HAP-1 (cell line): ENCODE results near the gene CDC14A.

ENCODE experiments used
- DNase-seq, 2 experiments: peaks; one replicate each; pipeline ENCODE4 v3.0.0-alpha.2; 2016 to 2020; ENCODE audit warnings: low spot score in 2 of 2
- H3K27me3 ChIP-seq: fragments of 250-450 bp; sonication (Bioruptor Pico); 2 replicates; pipeline ENCODE4 v1.5.1; 2020; ENCODE audit warnings: low read depth, mild to moderate bottlenecking, moderate library complexity
- H3K36me3 ChIP-seq: fragments of 250-450 bp; sonication (Bioruptor Pico); replicated peaks from 2 replicates; pipeline ENCODE4 v1.5.1; 2020; ENCODE audit warnings: mild to moderate bottlenecking
- H3K4me1 ChIP-seq: fragments of 250-450 bp; sonication (Bioruptor Pico); 2 replicates; pipeline ENCODE4 v1.5.1; 2020; ENCODE audit warnings: mild to moderate bottlenecking
- H3K4me3 ChIP-seq: fragments of 250-450 bp; sonication (Bioruptor Pico); 2 replicates; pipeline ENCODE4 v1.5.1; 2020; ENCODE audit warnings: mild to moderate bottlenecking, moderate library complexity
- H3K9me3 ChIP-seq: fragments of 250-450 bp; sonication (Bioruptor Pico); 2 replicates; pipeline ENCODE4 v1.5.1; 2020; ENCODE audit warnings: mild to moderate bottlenecking, moderate library complexity
- in situ Hi-C: fragments of 300-500 bp; cut with MboI; formaldehyde crosslinking; loops from 3 replicates; pipeline ENCODE4 v1.14.3; 2020; ENCODE audit warnings: low sequenced_read_pairs, inconsistent platforms, mixed read lengths

CDC14A gene

GRCh38 chr1:100545855-100546254 is 193.5 kb downstream of the CDC14A start:
- Histone ChIP-seq H3K27me3 (no peaks in the 10 kb centered on the region), H3K9me3 (no peaks in the 10 kb centered on the region), H3K4me1 (peaks cover 6% of the 10 kb centered on the region; the same call in 1 of the 2 replicates), H3K4me3 (no peak overlapping the region), H3K36me3 (no peaks in the 10 kb centered on the region)
- in situ Hi-C loops = no loop called here
- DNase-seq = no peak

- Histone ChIP-seq H3K27me3 (no peaks in the 10 kb centered on the region), H3K4me3 (no peak overlapping the region), H3K36me3 (no peaks in the 10 kb centered on the region), H3K9me3 (no peaks in the 10 kb centered on the region; the same call in 1 of the 2 replicates), H3K4me1 (no peaks in the 10 kb centered on the region)
- in situ Hi-C loops = no loop called here
- DNase-seq = no peak
Observed at GRCh38 chr1:100552031-100552430, 199.7 kb downstream of the CDC14A start.

GRCh38 chr1:100552922-100553321 is 200.6 kb downstream of the CDC14A start:
- Histone ChIP-seq H3K36me3 (no peaks in the 10 kb centered on the region), H3K9me3 (no peaks in the 10 kb centered on the region; the same call in 1 of the 2 replicates), H3K4me1 (peaks cover 4% of the 10 kb centered on the region), H3K4me3 (no peak overlapping the region), H3K27me3 (no peaks in the 10 kb centered on the region)
- in situ Hi-C loops = no loop called here
- DNase-seq = no peak

- H3K36me3 ChIP-seq = no peaks in the 10 kb centered on the region
- in situ Hi-C loops = no loop called here
- H3K27me3 ChIP-seq = no peaks in the 10 kb centered on the region
- no peak overlapping the region for H3K4me3 ChIP-seq
- DNase-seq = no peak
- H3K4me1 ChIP-seq = peaks cover 4% of the 10 kb centered on the region
- no peaks in the 10 kb centered on the region; the same call in 1 of the 2 replicates for H3K9me3 ChIP-seq
Observed at GRCh38 chr1:100556181-100556580, 203.9 kb downstream of the CDC14A start.

GRCh38 chr1:100556925-100557605 is 204.8 kb downstream of the CDC14A start:
- Histone ChIP-seq H3K4me1 (peaks cover 4% of the 10 kb centered on the region), H3K9me3 (no peaks in the 10 kb centered on the region; the same call in 1 of the 2 replicates), H3K4me3 (no peak overlapping the region), H3K27me3 (no peaks in the 10 kb centered on the region), H3K36me3 (no peaks in the 10 kb centered on the region)
- in situ Hi-C loops = no loop called here
- no peak for DNase-seq

GRCh38 chr1:100557606-100557953 is 205.3 kb downstream of the CDC14A start:
- in situ Hi-C loops = no loop called here
- Histone ChIP-seq H3K4me3 (no peak overlapping the region), H3K36me3 (no peaks in the 10 kb centered on the region), H3K4me1 (peaks cover 4% of the 10 kb centered on the region), H3K27me3 (no peaks in the 10 kb centered on the region), H3K9me3 (no peaks in the 10 kb centered on the region)
- DNase-seq = no peak

- H3K9me3 ChIP-seq = no peaks in the 10 kb centered on the region
- in situ Hi-C loops = no loop called here
- no peaks in the 10 kb centered on the region for H3K4me1 ChIP-seq
- H3K4me3 ChIP-seq = no peak overlapping the region
- no peaks in the 10 kb centered on the region for H3K27me3 ChIP-seq
- no peak for DNase-seq
- H3K36me3 ChIP-seq = no peaks in the 10 kb centered on the region
Observed at GRCh38 chr1:100565533-100565932, 213.2 kb downstream of the CDC14A start.

GRCh38 chr1:100565937-100566699 is 213.8 kb downstream of the CDC14A start:
- H3K9me3 ChIP-seq = no peaks in the 10 kb centered on the region
- no peak for DNase-seq

GRCh38 chr1:100567062-100567461 is 214.8 kb downstream of the CDC14A start:
- H3K4me1 ChIP-seq = no peaks in the 10 kb centered on the region
- DNase-seq = no peak
- H3K36me3 ChIP-seq = no peaks in the 10 kb centered on the region
- H3K9me3 ChIP-seq = no peaks in the 10 kb centered on the region
- H3K4me3 ChIP-seq = no peak overlapping the region
- in situ Hi-C loops = no loop called here
- H3K27me3 ChIP-seq = no peaks in the 10 kb centered on the region

More at GRCh38 chr1:100565937-100566699, 213.8 kb downstream of the CDC14A start:
- no peaks in the 10 kb centered on the region for H3K36me3 ChIP-seq
- H3K4me3 ChIP-seq = no peak overlapping the region
- in situ Hi-C loops = no loop called here
- H3K4me1 ChIP-seq = no peaks in the 10 kb centered on the region
- no peaks in the 10 kb centered on the region for H3K27me3 ChIP-seq
